ENCODE results near the gene CLBA1. TPM values are rescaled to one million over a fixed set of nuclear protein-coding genes. Genes with fewer than 3 reads are reported as not detected.

CLBA1 gene
- total RNA-seq, result 8.2 and 8.9 TPM in 2 replicates

DNA sequence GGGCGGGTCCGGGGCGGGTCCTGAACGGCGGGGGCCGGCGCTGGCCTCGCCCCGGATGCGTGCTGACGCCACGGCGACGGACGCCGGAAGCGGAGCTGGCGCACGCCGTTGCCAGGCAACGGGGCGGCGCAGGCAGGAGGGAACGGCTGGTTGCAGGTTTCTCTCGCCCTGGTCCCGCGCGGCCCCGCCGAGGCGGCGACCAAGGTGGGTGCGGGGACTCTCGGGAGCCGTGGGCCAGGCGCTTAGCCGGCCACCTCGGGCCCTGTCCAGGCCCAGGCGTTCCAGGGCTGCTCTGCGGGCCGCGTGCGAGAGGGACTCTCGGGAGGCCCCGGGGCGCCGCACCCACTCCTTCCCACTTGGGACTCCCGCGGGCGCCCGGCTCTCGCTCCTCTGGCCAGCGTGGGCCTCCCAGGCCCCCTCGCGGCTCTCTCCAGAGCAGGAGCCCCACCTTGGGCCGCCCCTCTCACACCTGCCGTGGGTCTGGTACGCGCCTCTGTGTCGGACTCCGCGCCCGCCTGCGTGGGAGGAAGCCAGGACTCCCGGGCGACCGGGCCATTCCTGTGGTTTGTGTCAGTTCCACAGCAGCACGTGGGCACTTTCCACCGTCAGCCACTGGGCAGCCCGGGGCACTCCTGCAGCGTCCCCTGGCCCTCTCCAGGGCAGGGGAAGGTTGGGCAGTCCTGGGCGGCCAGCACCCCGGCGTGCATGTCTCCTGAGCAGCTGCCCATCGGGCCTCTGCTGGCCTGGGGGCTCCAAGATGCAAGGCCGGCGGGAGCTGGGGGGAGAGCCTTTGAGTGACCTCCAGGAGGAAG, at the start of gene CLBA1:
Gene CLBA1 (plus strand): TSS at position 114 of the 812 bp plus-strand sequence. CDS start 644 bp downstream, at position 758.

DNA sequence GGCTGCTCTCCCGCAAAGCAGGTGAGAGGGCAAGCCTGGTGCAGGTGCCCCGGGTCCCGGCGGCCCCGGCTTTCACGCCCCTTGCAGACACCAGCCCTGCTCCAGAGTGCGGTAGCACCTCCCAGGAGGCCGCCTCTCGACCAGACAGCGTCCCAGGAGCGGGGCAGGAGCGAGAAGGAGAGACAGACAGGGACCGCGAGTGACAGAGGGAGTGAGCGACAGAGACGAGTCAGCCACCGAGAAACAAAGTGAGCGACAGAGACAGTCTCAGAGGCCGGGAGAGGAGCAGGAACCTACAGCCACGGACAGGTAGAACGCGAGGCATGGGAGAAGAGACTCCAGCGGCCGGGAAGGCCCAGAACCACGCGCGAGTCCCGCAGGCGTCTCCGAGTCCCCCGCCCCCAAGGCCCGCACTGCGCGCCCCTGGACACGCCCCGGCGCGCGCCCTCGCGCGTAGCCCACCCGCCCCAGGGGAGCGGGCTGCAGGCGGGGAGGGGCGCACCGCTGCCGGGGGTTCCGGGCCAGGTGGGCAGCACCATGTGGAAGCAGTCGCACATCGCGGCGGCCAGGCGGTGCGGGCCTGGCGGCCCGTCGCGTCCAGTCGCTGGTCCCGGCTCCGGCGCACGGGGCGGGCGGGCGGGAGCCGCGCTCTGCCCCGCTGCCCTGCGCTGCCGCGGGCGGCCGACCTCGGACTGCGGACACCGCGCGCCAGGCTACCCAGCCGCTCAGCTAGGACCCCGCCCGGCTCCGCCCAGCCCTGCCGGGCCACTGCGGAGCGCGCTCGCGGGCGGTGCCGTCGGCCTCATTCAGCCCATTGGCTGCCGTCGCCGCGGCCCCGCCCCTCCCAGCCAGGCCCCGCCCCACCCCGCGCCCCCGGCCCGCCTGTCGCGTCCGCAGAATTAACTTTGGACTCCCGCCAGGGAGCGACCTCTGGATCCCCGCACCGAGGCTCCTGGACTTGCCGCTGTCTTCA, 7.6 kb upstream of the CLBA1 start, which contains the start of gene AHNAK2:
Gene AHNAK2 (minus strand): TSS at position 694 of the 973 bp plus-strand sequence. CDS start 137 bp downstream, at position 557.

DNA sequence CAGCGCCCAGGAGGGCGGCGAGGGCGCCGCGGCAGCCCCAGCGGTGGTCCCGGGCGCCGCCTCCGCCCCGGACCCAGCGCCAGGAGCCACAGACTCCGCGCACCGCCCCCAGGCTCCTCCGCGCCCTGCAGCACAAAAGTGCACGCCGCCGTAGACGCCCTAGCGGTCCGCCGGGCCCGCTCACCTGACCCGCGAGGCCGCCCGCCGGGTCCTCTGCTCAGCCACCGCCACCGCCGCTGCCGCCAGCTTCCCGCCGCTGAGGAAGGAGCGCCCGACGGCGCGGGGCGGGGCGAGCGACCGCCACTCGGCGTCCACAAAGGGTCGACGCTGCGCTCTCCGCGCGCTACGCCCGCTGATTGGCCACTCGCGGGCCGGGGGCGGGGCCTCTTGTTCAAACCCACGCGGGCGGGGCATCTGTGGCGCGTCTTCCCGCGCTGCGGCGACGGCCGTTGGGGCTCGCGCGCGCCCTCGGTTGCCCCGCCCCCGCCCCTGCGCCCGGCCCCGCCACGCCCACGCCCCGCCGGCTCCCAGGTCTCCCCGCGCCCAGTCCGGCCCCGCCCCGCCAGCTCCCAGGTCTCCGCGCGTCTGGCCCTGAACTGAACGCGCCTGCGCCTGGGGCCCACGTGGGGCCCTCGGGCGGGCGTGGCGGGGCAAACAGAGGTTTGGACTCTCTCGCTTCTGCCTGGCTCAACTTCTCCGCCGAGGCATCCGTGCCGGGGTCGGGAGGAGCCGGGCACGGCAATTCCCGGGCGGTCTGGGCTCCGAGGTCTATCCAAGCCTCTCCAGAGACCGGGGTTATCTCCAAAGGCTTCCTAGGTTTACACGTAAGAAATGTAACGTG, 35.4 kb downstream of the CLBA1 start, which contains the start of gene CDCA4:
Gene CDCA4 (minus strand): TSS at position 269 of the 841 bp plus-strand sequence. CDS start 9,154 bp downstream, outside the sequence.

Other genes starting within 250 kb of the CLBA1 start
- gene SIVA1, start 232.6 kb upstream of the CLBA1 start, total RNA-seq, result 237 and 241 TPM in 2 replicates
- gene AKT1, start 190.0 kb upstream of the CLBA1 start, total RNA-seq, result 92.0 and 110 TPM in 2 replicates
- gene ZBTB42, start 184.7 kb upstream of the CLBA1 start, total RNA-seq, result 3.2 and 3.9 TPM in 2 replicates
- gene CEP170B, start 120.5 kb upstream of the CLBA1 start, total RNA-seq, result 5.4 and 12.4 TPM in 2 replicates
- under 0.01 TPM in 1 of 2 replicates, not detected in the other for gene PLD4, start 60.9 kb upstream of the CLBA1 start, total RNA-seq
- 58.5 and 81.1 TPM in 2 replicates for gene AHNAK2, start 7.4 kb upstream of the CLBA1 start, total RNA-seq
- gene CDCA4, start 35.3 kb downstream of the CLBA1 start, total RNA-seq, result 7.4 and 10.3 TPM in 2 replicates
- 1.4 TPM in 1 of 2 replicates, not detected in the other for gene GPR132, start 79.6 kb downstream of the CLBA1 start, total RNA-seq
- gene JAG2, start 183.0 kb downstream of the CLBA1 start, total RNA-seq, result 0.12 and 1.4 TPM in 2 replicates
- 8.2 and 27.5 TPM in 2 replicates for gene NUDT14, start 195.5 kb downstream of the CLBA1 start, total RNA-seq